Amygdala (tissue), 56 donors: Measurements from ENCODE around the gene PRKN.

Experiments
- DNase-seq, 56 donors: peaks; one replicate each; lab custom pipeline; 2025; lab: John Stamatoyannopoulos, UW

PRKN gene

DNA sequence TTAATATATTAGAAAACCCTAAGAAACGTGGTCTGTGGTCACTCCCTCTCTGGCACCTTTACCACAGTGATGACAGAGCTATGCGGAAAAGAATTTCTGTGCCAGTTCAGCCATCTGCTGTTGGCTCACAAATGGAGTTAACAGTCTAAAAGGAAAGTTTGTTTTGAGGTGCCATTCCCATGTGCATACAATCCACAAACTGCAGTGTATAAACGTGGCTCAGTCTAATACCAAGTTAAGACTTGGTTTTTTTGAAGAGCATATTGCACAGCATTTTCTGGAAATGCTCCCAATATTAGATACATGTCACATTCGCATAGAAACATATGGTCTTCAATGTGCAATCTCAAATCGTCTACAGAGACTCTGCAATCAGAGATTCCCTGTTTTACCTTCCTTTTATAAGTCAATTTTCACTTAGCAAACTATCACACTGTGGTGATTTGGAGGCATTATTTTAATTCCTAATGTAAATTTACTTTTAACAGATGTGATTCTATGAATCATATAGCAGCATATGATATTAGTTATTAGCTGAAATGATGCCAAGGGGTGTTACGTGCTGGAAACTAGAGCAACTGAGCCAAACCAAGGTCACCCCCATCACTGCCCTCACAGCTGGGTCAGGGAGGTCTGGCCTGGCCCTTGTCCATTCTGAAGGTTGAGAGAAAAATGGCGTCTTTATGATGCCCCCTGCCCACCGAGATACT, 383.5 kb downstream of the PRKN start:
- DNase-seq = peak in 1 of 56 donors; percentile 3

DNA sequence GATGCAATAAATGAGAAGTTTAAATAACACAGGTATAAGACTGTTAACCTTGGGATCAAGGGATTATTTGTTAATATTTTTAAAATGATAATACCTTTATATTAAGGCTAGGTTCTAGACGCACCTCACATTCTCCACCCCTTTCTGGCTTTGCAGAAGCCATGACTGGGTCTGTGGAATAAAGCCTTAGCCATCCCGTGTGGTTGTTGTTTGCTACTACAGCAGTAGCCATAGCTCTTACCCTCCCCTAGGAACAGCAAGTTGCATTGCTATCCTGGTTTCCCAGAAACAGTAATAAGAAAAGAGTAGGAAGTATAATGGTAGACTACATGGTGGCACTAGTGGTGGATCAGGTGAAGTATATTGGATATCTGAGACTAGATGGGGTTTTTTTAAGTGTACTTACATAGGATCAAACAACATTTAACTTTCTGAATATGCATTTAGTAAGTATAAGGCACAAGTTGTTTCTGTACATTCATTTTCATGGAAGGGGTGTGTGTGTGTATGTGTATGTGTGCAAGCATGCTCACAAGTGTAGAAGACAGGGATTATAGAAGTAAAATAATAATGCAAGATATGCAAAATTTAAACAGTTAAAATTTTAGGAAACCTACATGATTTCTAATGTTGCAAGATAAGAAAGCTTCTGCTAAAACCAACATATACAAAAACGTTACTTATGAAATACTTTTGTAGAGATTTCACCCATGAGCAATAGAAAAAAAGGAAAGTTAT, 384.2 kb downstream of the PRKN start:
- DNase-seq = no peak

DNA sequence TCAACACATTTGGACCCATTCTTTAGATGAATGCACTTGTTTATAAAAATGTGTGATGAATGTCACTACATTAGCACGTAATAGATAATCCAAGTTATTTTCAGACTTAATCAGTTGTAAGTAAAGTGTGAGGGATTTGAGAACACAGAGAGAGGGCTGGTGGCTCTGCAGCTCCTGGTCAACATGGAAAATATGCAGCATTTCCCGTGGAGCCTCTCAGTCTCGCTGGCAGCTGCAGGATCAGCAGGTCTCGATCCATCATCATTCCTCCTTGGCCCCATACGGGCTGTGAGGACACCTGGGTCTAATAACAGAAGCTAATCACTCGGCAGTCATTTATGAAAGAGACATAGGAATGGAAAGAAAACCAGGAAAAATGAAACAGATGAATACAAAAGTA, 390.2 kb downstream of the PRKN start:
- no peak for DNase-seq

DNA sequence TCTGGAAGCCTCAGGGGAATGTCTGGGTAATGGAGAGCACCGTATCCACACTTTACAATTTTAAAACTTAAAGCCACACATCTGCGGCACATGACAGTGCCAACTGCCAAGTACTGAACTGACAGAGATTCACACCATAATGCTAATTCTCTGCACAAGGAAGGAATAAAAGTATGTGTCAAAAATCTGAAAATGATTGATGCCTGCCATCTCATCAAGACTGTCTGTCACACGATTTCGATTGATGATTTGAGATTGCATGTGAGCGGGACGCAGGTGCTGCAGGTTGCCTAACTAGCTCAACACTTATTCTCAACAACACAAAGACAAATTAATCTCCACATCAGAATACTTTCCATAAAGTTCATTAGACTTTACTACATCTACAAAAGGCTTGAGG, 391.2 kb downstream of the PRKN start:
- no peak for DNase-seq

DNA sequence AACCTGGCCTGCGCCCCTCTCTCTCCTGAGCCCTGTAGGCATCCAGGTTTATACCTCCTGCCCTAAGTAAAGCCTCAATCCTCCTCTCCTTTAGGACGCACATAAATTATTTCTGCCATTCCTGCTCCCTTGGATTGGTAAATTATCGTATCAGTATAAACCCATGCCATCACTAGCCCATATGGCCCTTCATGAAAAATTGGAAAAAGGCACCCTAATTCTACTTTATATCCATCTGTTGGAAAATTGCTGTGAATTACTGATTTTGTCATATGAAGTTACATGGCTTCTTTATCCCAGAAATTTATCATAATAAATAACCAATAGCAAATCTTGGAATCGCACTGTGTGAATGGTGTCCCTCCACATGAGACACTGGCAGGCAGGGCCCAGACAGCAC, 395.2 kb downstream of the PRKN start:
- no peak for DNase-seq

DNA sequence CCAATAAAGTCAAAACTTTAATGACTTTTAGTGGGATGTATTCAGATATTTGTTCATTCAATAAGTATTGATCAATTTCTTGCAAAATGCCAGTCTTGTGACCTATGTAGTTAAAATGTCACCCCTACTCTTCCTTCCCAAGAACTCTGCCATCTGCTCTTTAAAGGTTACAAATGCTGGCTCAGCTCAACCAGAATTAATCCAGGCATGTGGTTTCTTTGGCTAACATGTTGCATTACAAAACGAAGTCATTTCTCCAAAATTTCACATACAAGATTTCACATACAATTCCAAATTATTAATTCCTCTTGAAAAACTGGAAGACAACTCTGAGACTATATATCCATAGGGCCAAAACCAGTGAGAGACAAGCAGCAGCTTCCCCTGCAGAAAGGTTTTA, 395.7 kb downstream of the PRKN start:
- no peak for DNase-seq

DNA sequence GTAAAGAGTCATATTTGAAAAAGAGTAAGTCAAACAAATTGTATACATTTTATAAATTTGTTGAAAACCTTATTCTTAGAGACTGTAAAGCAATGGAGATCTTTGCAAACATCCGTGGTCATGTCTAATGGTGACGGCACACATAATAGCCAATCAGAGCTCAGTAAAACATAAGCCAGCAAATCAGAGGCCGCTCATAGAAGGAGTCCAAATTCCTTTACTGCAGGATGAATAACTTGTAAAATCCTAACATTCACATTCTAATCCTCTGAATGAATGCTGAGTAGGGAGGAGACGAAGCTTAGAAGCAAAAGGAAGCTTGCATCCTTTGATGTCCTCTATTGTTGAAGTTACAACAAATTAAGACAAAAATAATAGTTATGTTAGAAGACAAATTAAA, 401.7 kb downstream of the PRKN start:
- DNase-seq = no peak

DNA sequence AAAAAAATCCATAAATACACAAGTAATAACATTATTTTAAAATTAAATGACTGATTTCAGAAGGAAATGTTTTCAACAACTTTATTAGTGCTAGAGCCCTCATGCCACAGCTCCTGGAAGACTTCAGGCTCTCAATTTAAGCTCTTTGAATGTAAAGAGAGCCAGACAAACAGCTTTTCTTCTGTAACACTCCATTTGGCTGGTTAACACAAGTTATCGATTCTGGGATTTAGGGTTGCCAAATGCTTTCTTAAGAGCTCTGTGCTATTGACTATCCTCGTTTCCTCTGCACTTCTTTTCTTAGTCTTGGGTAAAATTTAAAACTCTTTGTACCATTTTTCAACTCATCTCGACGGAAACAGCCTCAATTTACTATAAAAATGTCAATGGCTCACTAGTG, 402.5 kb downstream of the PRKN start:
- no peak for DNase-seq

DNA sequence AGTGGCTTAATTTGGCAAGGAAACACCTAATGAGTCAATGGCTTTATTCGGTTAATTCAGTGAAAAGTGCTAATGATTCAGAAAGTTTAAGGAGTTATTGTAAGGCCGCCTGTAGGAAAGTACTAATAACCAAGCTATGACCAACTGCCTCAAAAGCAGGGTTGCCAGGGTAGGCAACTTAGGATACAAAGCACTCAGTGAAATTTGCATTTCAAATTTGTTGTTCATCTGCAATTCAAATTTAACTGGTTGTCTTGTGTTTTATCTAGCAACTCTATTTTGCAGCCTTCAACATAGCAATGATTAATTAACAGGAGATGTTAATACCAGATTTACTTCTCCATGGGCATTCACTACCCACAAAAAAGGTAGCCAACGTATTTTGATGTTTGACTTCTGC, 412.3 kb downstream of the PRKN start:
- no peak for DNase-seq

DNA sequence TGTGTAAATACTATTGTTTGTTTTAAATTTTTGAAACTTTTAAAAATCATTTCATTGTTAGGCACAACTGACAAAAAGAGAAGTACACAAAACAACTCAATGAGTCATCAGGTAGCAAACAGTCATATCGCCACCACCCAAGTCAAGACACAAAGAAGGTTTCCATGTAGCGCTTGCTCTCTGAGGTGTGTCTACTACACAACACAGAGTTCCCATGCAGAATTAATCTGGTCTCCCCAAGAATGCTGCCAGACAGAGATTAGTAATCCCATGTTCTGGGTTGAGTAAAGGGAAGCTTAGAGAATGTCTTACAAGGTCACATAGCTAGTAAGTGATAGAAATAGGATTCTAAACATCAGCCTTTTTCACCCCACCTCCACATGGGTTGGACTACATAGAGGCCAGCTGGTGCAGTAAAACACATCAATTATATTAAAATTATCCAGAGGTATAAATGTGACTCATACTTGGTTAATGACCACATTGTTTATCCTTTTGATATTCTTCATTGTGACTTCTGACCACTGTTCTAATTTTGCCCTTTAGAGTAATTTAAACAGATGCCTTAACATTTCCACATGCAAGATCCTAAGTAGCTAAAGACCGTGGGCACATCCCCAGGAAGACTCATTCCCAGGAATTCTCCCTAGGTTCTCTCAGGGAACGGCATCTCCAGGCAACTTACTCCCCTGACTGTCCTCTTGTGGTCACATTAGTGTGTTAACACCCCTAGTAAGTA, 413.5 kb downstream of the PRKN start:
- DNase-seq = no peak

DNA sequence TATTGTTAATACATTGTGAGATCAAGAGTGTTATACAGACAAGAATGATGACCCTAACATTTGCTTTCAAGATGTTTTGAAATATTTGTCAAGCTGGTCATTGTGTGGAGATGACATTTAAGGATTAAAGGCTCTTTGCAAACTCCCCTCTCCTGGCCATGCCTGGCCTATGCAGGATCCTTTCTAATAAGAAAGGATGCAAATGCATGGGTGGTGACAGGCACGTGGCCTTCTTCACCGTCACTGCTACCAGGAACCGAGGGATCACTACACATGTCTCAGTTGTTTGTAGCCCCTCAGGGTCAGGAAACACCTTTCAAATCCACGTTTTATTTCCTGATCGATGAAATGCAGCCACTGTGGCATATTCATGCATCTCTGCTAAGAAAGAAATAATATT, 419.7 kb downstream of the PRKN start:
- no peak for DNase-seq

DNA sequence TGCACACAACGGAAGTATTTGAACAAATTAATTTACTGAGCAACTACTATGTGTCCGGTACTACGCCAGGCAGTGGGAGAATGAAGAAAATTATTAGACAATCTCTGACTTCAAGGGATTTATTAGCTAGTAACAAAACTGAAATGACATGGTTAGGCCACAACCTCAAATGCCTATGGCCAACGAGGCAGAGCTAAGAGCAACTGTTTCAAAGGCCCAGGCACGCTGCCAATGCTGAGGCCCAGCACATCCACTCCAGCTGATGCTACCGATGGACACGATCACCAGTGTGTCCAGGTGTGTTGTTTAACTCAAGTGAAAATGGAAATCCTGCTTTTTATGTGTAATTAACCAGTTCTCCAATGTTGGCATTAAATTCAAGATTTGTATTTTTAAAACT, 420.9 kb downstream of the PRKN start:
- no peak for DNase-seq

DNA sequence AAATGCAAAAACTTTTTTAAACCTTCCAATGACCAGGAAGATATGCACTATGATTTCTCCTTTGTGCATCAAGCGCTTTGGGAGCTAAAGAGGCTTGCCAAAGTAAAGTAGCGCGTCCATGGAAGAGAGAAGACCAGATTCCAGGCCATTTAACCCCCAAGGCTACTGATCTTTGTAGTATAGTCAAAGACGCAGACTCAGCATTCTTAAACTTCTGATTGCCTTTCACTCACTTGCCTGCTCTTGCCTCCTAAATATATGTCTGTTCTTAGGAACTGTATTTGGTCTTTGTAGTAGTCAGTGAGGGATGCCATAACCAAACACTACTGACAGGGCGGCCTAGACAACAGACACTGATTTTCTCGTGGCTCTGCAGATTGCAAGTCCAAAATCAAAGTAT, 426.4 kb downstream of the PRKN start:
- DNase-seq = no peak

DNA sequence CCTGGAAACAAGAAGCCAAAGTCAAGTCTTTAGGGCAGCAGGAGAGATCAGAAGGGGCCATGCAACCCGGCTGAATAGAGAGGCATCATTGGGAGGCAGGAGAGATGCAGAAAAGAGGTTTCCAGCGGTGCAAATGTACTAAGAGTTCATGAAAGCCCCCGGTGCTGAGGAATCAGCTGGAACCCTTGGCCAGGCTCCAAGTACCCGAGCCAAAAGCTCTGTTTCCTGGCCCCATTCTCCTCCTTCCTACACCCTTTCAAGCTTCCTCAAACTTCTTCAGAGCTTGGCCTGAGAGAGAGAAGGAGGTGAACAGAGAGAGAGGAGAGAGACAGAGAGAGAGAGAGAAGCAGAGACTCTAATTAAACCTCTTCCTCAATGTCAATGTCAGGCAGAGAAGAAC, 433.5 kb downstream of the PRKN start:
- DNase-seq = peak in 2 of 56 donors; percentile 6 to 8

DNA sequence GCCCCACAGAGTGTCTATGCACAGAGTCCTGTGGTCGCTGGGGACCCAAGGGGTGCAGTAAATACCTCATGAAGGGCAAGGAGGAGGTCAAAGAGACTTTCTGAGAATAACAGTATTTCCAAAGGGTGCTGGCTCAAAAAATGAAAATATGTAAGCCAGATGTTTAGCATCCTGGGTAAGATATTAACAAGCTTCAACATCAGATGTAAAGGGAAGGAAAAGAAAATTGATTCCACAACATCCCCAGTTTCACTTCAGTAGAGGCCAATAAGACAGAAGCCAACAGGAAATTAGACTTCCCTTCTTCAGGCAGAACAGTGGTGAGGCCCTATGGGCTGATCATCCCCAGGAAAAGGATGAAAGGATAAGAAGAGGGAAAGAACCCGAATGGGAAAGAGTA, 434.7 kb downstream of the PRKN start:
- DNase-seq = no peak

DNA sequence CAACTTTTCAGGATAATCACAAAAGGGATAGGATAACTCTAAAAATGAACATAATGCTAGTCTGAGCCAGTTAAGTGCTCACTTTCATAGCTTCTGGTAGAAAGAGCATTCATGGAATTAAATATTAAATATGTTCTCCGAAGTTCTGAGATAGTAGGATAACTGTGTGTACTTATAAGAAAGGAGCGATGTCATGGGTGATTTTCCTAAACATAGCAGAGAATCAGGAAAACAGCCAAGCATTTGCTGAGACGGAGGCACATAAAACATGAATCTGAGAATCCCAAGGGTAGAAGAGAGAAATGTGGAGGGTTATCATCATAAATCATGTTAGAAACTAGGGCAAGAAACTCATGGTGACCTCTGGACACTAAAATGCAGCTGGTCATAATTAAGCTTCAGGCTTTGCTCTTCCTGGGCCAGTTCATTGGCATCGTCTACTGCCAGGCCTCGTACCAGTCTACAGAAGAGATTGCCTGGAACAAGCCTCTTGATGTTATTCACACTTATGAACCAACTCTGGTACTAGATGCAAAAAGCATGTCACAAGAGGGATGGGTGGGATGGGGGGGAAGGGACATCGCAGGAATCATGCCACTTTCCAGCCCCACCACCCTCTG, 436.6 kb downstream of the PRKN start:
- DNase-seq = no peak

DNA sequence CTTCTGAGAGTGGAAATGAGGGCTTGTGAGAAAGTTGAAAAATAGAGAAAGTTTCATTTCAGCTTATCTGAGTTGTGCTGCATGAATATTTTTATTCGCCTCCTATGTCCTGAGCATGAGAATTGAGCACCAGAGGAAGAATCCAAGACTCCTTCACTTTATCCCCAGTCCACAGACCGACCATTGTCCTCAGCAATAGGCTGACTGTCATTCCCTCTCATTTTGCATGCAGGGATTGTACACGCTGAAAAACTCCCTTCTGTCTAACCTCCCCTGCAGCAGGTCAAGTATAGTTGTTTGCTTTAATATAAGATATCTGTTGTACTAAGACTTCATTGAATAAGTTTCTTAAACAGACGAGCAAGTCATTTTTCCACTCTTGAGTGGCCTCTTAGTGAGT, 437.6 kb downstream of the PRKN start:
- DNase-seq = peak in 5 of 56 donors; percentile 8 to 38 (median 19)

DNA sequence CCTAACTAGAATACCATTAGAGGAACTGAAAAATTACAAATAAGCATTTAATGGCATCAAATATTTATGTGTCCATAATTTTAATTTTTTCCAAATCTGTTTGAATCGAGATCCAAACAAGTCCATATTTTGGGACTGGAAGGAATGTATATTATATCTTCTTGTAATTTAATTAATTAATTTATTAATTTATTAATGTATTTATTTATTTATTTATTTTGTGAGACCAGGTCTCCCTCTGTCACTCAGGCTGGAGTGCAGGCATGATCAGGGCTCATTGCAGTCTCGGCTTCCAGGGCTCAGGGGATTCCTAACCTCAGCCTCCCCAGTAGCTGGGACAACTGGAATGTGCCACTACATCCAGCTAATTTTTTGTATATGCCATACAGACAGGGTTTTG, 453.6 kb downstream of the PRKN start:
- DNase-seq = no peak

DNA sequence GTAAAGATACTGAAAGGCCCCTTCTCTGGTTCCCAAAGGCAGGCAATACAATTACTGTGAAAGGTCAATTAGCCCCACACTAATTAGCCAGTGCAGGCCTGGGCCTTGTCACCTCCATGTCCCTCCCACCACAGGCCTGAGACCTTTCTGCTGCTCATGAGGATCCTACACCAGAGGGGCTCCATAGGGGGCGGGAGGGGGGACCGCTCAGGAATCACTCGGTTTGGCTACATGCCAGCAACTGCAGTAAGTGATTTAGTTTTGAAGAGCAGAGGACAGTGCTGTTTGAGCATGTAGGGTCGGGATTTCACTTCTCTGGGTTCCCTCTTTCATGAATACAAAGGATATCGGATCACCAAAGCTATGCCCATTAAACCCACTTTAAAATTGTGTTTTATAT, 455.6 kb downstream of the PRKN start:
- DNase-seq = no peak

DNA sequence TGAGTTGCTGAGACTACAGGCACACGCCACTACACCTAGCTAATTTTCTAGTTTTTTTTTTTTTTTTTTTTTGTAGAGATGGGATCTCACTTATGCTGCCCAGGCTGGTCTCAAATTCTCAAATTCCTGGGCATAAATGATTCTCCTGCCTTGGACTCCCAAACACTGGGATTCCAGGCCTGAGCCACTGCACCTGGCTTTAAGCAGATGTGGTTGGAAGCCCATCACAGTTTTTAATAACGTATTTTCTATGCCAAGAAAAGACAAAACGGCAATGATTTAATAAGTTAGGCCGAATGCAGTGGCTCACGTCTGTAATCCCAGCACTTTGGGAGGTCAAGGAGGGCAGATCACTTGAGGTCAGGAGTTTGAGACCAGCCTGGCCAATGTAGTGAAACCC, 456.6 kb downstream of the PRKN start:
- DNase-seq = no peak

DNA sequence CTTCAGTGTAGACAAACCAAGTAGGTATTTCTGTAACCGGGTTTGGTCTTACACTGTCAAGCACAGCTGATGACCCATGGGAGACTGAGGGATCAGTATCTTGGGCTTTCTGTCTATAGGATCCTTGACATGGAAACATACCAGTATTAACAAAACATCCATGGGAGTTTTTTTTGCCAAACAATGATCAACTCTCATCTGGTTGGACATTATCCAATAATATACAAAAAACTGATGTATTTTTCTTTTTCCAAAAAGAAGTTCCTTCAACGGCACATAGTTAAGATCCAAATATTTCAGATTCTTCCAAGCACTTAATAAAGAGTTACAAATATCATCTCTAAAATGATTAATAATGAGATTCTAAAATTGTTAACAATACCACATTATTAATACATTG, 459.9 kb downstream of the PRKN start:
- no peak for DNase-seq
